HL-60/S4 treated with phorbol 12-myristate 13-acetate at 8.2 ng/mL for 4 days and 3 days (cell line): ENCODE results near the gene AHDC1.

Experiments used
- in situ Hi-C: fragments of 300-500 bp; cut with MboI; formaldehyde crosslinking; loops from 2 replicates; pipeline ENCODE4 v1.15.0; 2022; ENCODE audit warnings: low sequenced_read_pairs

The AHDC1 gene

GRCh38 chr1:27522432-27523336 lies 81.3 kb downstream of the AHDC1 start:
- in situ Hi-C loops, result no loop called here

- in situ Hi-C loops, result no loop called here
Observed at GRCh38 chr1:27521861-27522431, 82.0 kb downstream of the AHDC1 start.

GRCh38 chr1:27521336-27521831 lies 82.6 kb downstream of the AHDC1 start:
- in situ Hi-C loops, result no loop called here

- in situ Hi-C loops, result no loop called here
Observed at GRCh38 chr1:27520651-27521050, 83.3 kb downstream of the AHDC1 start.

- in situ Hi-C loops, result no loop called here
Observed at GRCh38 chr1:27519331-27520258, 84.3 kb downstream of the AHDC1 start.

GRCh38 chr1:27518808-27519207 lies 85.1 kb downstream of the AHDC1 start:
- in situ Hi-C loops, result no loop called here

GRCh38 chr1:27517907-27518718 lies 85.8 kb downstream of the AHDC1 start:
- in situ Hi-C loops, result no loop called here

- in situ Hi-C loops, result no loop called here
Observed at GRCh38 chr1:27517301-27517700, 86.6 kb downstream of the AHDC1 start.

- in situ Hi-C loops, result no loop called here
Observed at GRCh38 chr1:27515626-27516025, 88.3 kb downstream of the AHDC1 start.

GRCh38 chr1:27513958-27514357 lies 90.0 kb downstream of the AHDC1 start:
- in situ Hi-C loops, result no loop called here

GRCh38 chr1:27513528-27513927 lies 90.4 kb downstream of the AHDC1 start:
- in situ Hi-C loops, result no loop called here

- in situ Hi-C loops, result no loop called here
Observed at GRCh38 chr1:27509127-27510080, 94.5 kb downstream of the AHDC1 start.

- in situ Hi-C loops, result no loop called here
Observed at GRCh38 chr1:27507960-27508665, 95.8 kb downstream of the AHDC1 start.

GRCh38 chr1:27506703-27507102 lies 97.2 kb downstream of the AHDC1 start:
- in situ Hi-C loops, result no loop called here

- in situ Hi-C loops, result no loop called here
Observed at GRCh38 chr1:27505420-27505680, 98.6 kb downstream of the AHDC1 start.

GRCh38 chr1:27504588-27505419 lies 99.1 kb downstream of the AHDC1 start:
- in situ Hi-C loops, result no loop called here

- in situ Hi-C loops, result no loop called here
Observed at GRCh38 chr1:27503844-27504587, 99.9 kb downstream of the AHDC1 start.
